GM19240 (cell line): ENCODE results near the gene LARGE1.

ENCODE experiments used
- DNase-seq: peaks from one replicate; pipeline ENCODE4 v3.0.0; 2011; ENCODE audit warnings: low spot score; ENCODE audit not compliant: insufficient read length

Gene LARGE1

DNA sequence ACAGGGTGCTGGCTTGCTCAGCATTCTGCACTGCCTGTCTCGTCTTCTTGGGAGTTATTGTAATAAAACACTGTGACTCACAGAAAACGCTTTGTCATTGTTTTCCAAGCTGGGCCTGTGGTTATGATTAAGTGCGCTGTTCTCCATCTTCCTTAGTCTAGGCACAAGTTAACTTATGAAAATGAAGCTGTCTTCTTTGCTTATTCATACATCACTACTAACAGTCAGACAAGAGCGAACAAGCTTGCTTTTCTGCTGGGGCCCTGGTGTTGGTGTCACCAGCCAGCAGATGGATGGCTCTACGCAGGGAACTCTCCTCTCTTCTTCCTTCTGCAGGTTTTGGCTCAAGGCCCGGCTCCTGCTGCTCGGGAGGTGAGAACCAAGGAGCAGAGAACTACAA, 482.0 kb downstream of the LARGE1 start:
- DNase-seq = no peak

DNA sequence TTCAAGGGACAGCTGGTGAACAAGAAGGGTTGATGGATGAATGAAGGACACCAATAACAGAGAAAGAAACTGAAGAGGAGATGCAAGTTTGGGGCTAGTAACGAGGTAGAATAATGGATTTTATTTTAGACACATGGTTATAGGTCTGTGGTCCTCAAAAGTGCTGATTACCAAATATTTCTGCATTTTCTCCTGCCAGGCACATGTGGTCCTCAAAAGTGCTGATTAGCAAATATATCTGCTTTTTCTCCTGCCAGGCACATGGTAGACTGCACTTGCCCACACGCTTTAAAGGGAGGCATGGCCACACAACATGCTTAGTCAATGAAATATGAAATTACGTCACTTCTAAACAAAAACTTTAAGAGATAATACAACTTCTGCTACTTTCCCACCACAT, 489.0 kb downstream of the LARGE1 start:
- DNase-seq = no peak

DNA sequence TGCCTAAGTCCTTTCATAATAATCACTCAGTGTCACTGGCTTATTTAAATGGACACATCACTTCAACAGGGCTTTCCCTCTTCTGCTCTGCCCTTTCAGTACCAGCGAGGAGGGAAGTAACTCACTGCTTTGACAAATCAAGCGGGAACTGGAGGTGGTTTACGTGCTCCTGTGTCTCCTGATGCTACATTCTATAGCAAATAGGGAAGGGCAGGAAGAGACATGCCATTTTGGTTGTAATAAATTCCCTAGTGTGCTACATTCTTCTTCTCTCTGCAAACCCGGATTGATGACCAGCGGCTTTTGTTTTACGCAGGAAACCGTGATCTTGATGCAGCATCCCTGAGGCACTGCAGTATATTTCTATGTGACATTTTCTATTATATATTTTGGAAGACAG, 491.0 kb downstream of the LARGE1 start:
- no peak for DNase-seq

DNA sequence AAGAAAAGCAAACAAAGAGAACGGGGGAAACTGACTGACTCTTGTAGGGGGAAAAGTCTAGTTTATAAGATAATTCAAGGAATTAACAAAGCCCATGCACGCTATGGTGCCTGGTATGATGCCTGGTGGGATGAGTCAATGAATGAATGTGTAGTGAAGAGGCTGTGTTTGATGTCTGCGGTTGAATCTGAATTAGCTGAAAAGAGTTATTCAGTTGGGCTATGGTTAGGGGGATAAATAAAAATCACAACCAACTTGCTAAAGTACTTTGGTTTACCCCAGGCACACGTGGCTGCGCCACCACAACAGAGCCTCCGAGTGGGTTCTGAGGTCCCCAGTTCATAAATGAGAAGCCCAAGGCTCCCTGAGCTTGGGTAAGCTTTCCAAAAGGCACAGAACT, 492.8 kb downstream of the LARGE1 start:
- no peak for DNase-seq

DNA sequence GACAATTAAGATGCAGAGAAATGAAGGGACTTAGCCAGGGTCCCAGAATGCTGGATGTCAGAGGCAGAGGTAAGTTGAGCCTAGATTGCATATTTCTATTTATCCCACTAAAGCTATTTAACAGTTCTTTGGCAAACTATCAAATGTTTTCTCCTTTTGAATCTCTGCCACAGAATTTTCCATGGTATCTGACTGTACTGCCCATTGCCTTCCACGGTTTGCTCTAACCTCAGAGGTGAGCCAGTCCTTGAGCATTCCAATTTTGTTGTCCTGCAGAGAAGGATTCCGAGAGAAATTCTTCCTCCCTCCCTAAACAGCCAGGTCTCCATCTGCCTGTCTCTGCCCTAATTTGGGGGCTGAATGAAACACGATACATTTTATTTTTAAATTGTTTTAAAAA, 493.8 kb downstream of the LARGE1 start:
- DNase-seq = no peak

DNA sequence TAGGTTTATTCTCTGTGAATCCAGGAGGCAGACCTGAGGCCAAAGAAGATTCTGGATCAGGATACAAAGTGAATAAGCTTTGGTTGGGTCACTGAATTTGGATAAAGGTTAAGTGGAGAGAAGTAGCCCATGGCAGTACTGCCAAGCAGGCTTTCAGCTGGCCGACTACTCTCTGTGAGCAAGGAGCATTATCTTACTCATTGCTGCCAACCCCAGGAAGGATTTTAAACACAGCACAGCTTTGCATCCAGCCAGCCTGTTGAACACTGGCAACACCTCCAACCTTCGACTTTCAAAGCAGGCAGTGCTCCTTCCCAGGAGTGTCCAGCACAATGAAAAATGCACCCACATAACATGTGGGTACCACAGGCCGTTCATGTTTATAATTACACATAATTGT, 498.4 kb downstream of the LARGE1 start:
- DNase-seq = no peak

DNA sequence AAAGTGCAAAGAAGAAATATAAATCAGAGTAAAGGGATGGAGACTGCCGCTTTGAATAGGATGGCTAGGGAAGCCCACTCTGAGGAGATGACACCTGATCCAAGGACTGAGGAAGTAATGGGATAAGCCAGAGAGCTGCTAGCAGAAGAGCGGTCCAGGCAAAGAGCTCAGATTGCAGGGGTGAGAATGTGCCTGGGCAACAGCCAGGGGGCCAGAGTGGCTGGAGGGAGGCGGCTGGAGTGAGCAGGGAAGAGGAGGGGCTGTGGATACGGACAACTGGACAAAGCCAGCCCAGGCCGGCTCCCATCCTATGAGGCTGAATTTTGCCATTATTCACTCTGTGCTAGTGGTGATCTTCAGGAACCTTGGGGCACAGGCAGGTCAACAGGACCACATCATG, 501.8 kb downstream of the LARGE1 start:
- no peak for DNase-seq

DNA sequence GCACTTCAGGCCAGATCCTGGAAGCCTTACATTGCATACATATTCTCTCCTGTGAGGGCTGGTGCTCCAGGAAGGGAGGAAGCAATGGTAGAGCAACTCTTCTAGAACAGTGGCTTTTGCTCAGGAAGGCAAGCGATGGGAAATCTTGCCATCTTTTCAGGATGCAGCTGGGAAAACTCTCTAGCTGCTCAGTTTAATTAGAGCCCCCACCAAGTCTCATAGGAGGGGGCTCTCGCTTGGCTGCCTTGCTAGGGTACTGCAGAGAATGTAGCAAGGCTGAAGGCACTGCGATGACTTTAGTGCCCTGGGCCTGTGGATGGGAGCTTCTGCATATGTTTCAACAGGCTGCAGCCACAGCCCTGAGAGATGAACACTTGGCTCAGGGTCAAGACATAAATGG, 504.9 kb downstream of the LARGE1 start:
- DNase-seq = no peak

DNA sequence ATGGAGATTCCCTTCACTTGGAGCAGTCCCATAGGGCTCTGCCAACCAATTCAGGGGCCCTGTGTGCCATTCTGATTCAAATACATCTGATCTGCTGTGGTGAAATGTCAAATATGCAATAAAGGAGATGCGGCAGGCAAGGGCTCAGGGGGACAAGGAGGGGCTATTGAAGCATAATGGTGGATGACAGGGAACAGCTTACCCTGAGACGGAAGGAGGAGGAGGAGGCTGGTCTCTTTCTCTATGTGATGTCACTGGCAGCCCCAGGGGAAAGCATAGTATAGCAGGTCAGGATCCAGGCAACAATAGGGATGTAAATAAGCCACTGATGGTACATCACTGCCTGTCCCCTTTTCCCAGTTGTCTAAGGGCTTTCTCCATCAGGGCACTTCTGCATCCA, 511.2 kb downstream of the LARGE1 start:
- no peak for DNase-seq

DNA sequence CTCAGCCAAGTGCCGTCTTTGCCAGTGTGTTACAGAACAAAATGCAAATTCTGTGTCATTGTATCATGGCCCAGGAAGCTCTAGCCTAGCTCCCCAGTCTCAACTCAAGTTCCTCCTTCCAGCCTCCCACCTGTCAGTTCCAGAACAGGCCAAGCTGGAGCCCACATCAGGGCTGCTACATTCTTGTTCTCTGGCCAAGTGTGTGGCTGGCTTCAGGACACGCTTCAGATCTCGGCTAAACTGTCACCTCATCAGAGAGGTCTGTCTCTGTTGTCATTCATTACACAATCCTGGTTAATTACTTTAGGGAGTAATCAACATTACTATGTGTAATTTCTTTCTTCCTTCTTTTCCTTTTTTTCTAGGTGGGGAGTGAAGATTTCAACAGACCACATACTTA, 515.1 kb downstream of the LARGE1 start:
- no peak for DNase-seq

DNA sequence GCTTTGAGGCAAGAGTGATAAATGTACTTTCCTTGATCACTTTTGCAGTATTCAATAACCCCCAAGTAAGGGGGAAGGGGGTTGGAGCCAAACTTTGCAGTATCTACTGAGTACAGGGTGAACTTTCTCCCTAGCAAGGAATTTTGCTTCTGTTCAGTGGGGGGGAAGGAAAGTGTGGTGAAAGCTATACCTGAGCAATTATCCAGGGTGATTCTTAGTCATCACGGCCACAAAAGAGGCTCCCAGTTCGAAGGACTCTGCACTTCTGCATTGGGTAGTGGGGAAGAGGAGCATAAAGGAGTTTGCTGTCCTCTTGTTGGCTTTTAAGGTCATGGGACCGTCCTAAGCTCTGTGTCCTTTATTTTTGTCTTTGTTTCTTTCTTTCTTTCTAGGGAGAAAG, 515.6 kb downstream of the LARGE1 start:
- no peak for DNase-seq

DNA sequence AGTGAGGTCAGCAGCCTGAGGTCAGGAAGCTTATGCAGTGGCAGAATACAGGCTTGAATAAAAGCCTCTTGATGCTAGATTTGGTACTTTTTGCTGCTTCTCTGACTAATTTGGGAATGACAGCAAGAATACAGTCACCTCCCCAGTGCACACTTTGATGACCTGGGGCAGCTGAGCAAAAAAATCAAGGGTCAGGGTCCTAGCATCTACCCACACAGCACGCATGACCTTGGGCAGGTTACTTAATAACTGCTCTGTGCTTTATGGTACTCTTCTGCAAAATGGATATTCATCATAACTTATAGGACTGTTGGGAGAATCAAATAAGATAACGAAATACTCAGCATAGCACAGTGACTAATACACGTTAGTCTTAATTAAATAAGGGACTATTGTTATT, 518.0 kb downstream of the LARGE1 start:
- DNase-seq = no peak

DNA sequence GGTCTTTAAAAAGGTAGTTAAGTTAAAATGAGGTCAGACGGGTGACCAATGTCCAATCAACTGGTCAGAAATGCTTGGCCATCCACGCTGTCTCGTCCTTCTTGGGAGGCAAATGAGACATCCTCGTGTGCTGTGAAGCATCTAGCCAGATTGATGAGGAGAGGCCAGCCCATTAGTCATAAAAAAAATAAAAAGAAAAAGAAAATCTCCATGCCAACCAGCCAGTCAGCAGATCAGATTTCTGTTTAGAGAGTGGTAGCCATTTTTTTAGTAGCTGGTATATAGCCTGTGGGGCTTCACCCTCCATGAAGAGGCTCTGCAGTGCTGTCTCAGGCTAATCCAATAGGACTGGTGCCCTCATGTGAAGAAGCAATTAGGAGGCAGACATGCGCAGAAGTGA, 519.0 kb downstream of the LARGE1 start:
- no peak for DNase-seq

DNA sequence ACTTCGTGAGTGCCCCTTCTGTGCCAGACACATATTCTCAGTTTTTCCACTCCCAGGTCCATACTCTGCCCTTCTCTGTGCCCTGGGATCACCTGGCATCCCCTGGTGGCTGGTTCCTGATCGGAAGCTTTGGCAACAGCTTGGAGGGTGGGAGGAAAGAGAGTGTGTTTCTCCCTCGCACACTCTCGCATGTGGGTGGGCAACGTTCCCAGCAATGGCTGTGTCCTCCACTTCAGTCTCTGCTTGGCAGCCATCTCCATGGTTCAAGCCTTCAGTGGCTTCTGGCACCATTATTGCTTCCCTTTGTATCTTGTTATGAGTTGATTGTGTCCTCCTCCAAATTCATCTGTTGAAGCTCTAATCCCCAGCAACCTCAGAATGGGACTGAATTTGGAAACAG, 519.4 kb downstream of the LARGE1 start:
- no peak for DNase-seq

DNA sequence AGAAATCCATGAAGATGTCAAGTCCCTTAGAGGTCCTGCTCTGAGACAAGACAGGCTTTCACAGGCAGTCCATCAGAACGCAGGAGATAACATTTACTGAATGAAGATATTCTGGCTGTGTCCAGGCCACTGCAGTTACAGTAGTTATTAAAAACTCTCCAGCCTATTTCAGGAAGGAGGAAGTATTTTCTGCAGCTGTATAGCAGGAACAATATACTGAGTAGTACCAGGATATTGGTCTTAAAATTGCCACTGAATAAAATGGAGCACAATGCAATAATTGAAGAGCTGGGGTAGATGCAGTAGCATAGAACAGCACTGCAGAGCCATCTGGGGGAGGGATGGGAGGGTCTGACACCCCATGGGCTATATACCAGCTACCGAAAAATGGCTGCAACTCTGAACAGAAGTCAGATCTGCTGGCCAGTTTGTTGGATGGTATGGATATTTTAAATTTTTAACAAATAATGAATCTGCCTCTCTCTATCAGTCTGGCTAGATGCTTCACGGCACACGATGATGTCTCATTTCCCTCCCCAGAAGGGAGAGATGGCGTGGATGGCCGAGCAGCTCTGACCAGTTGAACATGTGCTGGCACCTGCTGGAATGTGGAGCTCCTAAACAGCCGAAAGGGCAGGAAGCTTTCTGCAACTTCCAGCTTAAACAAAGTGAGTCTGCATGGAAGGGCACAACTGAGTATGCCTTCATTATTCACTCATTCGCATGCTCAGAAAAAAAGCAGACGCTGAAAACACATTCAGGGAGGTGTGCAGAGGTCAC, 520.0 kb downstream of the LARGE1 start:
- no peak for DNase-seq

DNA sequence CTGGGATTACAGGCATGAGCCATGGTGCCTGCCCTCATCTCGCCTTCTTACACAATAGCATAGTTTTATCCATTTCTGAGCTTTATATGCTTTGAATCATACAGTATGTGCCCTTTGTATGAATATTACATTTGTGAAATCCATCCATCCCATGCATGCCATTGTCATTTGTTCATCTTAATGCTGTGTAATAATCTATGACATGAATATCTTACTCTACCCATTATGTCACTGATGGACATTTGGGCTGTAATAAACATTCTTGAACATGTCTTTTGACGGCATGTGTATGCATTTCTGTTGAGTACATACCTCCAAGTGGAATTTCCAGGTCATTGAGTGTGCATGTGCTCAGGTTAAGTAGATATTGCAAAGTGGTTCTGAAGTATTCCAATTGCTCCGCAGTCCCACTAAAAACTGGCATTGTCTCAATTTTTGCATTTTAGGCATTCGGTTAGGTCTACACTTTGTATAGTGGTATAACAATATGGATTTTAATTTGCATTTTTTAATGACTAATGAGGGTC, 522.8 kb downstream of the LARGE1 start:
- DNase-seq = no peak

DNA sequence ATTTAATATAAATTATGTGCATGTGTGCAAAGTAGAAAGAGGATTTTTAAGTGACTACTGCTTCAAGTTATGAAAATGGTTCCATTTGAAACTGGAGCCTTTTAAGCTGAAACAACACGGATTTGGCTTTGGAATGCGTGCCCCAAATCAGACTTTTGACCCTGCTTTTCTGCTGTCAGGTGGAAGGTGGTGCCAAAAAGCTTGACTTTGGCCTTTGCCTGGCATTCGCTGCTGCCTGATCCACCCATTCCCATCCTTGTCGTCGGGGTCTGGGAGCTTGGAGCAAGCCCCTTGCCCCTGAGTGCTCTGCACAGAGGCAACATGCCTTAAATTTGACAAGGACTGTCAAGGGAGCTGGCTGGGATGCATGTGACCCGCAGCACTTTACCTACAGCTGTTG, 526.8 kb downstream of the LARGE1 start:
- no peak for DNase-seq

DNA sequence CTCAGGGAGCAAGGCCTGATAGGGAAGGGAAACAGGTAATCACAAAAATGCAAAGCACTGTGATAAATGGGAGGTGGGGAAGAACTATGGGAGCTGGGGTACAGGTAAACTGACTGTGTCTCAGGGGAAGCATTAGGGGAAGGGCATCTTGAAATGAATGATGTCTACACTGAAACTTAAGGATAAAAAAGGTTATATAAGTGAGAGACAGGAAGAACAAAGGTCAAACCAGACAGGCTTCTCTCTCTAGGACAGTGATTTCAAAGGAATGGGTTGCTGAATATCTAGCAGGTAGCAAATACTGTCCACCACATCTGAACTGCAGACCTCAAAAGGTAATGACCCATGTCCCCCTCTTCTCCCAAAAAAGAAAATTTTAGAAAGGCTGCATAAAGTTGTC, 529.0 kb downstream of the LARGE1 start:
- DNase-seq = no peak

DNA sequence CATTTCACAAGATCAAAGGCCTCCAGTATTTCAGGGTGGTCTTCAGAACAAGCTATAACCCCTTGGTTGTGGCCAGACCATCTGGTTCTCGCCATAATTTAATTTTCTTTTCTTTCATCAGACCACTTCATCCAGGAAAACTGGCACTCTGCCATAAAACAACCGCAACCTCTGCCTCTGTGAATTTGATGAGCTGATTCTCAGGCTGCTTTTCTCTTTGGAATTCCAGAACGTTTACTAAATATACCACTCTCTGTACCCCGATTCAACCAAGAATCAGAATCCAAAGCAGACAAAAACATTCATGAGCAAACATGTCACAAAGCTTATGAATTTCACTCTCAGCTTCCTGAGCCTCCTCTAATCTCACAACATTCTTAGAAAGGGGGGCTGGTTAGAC, 530.3 kb downstream of the LARGE1 start:
- DNase-seq = no peak

DNA sequence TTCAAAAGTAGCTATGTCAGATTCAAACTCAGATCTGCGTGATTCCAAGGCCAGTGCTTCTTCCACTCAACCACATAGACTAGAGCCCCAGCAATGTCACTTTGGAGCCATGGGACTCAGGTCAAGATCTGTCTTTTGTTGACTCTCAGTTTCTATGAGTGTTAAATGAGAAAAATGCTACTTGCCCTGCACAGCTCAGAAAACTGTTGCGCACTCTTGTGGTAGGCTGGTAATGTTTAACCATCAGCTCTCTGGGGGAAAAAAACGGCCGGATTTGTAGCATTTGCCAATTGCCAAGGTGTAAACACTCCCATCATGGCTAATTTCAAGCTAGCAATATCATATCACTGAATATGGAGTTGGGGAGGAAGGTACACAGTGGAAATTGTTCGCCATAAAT, 534.0 kb downstream of the LARGE1 start:
- no peak for DNase-seq

DNA sequence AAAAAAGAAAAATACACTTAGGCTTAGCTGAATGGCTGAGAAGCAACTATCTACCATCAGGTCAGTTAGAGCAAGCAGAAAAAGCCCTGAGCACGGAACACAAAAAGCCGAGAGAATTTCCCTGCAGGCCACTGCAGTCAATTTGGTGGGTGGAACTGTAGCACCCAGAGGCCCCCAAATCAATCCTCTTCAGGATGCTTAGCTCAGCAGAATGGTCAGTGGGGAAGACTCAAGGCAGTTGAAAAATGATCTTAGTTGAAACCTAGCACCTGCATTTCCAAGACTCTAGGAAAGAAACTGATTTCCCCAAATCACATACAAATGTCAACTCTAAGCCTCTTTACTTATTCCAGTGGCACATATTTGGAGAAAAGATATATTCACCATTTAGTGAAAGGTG, 534.7 kb downstream of the LARGE1 start:
- no peak for DNase-seq

DNA sequence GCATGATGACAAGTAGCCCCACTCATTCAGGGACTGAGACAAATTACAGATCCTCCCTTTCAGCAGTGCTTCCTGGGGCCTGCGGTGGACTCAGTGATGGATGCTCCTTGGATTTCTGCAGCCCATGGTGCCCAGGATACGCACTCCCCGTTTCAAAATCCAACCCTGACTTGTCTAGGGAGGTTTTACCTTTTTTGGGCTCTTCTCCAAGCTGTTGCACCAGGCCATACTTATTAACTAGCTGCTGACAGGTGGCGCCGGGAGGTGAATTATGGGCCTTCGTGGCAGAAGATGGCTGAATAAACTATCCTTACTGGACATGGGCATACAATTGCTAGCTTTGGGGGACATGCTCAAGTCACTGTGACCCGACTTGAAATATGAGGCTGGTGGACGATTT, 537.8 kb downstream of the LARGE1 start:
- DNase-seq = no peak

DNA sequence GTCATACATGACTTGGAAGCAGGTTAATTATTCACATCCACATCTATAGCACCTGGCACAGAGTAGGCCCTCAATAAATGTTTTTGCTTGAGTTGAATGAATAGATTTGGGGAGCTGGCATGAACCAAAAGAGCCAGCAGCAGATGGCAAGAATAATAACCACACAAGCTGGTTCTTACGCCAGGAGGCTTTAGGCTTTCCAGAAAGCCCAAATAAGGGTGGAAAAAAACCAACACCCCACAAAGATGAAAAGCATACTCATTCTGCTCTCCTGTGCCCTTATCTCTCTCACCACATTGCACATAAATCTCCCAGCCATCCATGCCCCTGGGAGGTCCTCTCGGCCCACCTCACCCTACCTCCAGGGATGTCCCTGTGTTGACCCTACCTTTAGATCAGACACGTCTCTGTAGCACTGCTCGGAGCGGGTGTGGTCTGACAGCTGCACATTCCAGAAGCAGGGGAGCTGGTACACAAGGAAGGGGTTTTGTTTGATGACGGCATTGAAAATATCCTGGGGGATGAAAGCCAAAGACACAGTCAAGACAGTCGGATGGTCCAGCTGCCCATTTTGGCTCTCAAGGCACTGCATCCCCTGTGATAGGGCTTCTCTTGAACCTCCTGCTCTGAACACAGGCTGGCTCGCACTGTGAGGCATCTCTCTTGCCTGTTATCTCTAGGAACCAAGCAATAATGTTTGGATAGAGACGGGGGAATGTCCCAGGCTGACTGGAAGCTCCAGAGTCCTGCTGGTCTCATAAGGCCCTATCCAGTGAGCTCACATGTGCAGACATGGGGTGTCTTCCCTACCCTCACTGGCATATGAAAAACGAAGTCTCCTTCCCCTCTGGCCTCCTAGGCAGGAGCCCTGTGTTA, 538.5 kb downstream of the LARGE1 start:
- DNase-seq = no peak
